Measurements from ENCODE around the gene SERPINI1. TPM values are rescaled to one million over a fixed set of nuclear protein-coding genes. Genes with fewer than 3 reads are reported as not detected.

SERPINI1 gene
- total and polyA plus RNA-seq, 9 of the 15 experiments (the other 6 are each of a cell fraction or from before 2014, with no cell fraction given): 1.6 to 9.9 (median 3.5) TPM

GRCh38 chr3:167735233-167736138 lies at the start of gene SERPINI1 (continued):
- TF ChIP-seq ZNF449 (CRISPR knock-in tag; IDR thresholded peaks at IDR 0.05) (no peak), ZFP36 (IDR thresholded peaks at IDR 0.05; ENCODE audit: low read depth, low read length, partially characterized antibody) (no peak), BMI1 (IDR thresholded peaks at IDR 0.05; ENCODE audit: low read length) (no peak), CBX8 (IDR thresholded peaks at IDR 0.05; ENCODE audit: borderline replicate concordance, extremely low read depth, low read depth, low read length, poor library complexity, severe bottlenecking) (no peak), SRSF9 (IDR thresholded peaks at IDR 0.05; ENCODE audit: borderline replicate concordance, low read depth, low read length) (no peak), HDAC1 (IDR thresholded peaks at IDR 0.05) (peak in 1 of 2 experiments; percentile 77; a peak in 1 of 4 replicates), ZNF140 (CRISPR knock-in tag; IDR thresholded peaks at IDR 0.05) (no peak), ZBTB1 (CRISPR knock-in tag; IDR thresholded peaks at IDR 0.05; ENCODE audit: borderline replicate concordance, low read depth) (no peak), PCBP2 (IDR thresholded peaks at IDR 0.05; ENCODE audit: low read depth, low read length, poor library complexity, severe bottlenecking) (no peak), DACH1 (IDR thresholded peaks at IDR 0.05; ENCODE audit: partially characterized antibody) (no peak), NFIX (CRISPR knock-in tag; IDR thresholded peaks at IDR 0.05; ENCODE audit: low read depth) (no peak), STAG1 (CRISPR knock-in tag; IDR thresholded peaks at IDR 0.05; ENCODE audit: borderline replicate concordance) (no peak), RAD21 (CRISPR knock-in tag; conservative IDR thresholded peaks at IDR 0.05 in 1 of 2, IDR thresholded peaks at IDR 0.05 in 1 of 2) (no peak), ZNF143 (CRISPR knock-in tag; IDR thresholded peaks at IDR 0.05) (no peak; the same call in 1 of the 2 replicates), EP300 (IDR thresholded peaks at IDR 0.05; ENCODE audit: low read length) (no peak), ATF6 (CRISPR knock-in tag; IDR thresholded peaks at IDR 0.05) (no peak), ZNF431 (CRISPR knock-in tag; IDR thresholded peaks at IDR 0.05) (no peak), MYNN (IDR thresholded peaks at IDR 0.05) (peak; percentile 39; the same call in 1 of the 2 replicates), MYNN (CRISPR knock-in tag; IDR thresholded peaks at IDR 0.05) (no peak), TEAD1 (CRISPR knock-in tag; IDR thresholded peaks at IDR 0.05) (no peak), MCM7 (IDR thresholded peaks at IDR 0.05) (no peak), ZNF263 (CRISPR knock-in tag; IDR thresholded peaks at IDR 0.05; ENCODE audit: borderline replicate concordance) (peak; percentile 31; the same call in 1 of the 2 replicates), ZNF408 (CRISPR knock-in tag; IDR thresholded peaks at IDR 0.05; ENCODE audit: low read depth) (no peak), ZNF696 (CRISPR knock-in tag; conservative IDR thresholded peaks at IDR 0.05) (no peak), ZNF436 (CRISPR knock-in tag; IDR thresholded peaks at IDR 0.05) (no peak), ELF1 (tag; IDR thresholded peaks at IDR 0.05) (no peak)

Data from K562 (cell line).